Measurements from ENCODE around the gene XK. TPM values are rescaled to one million over a fixed set of nuclear protein-coding genes. Genes with fewer than 3 reads are reported as not detected.

Gene XK
- total RNA-seq, 6 donors from 2014 or later, result under 0.01 to 5.7 (median 1.8) TPM

- WGBS, 2 donors, result 66 to 88% methylated on average over 4 of the region's 4 CpGs
- no peaks in the 10 kb centered on the region for H3K36me3 ChIP-seq
- H3K27me3 ChIP-seq, result no peaks in the 10 kb centered on the region
- no peak overlapping the region for H3K4me3 ChIP-seq
- H3K9me3 ChIP-seq, result no peaks in the 10 kb centered on the region
- H3K27ac ChIP-seq, result no peak overlapping the region
- no peak for TF ChIP-seq CTCF (IDR thresholded peaks at IDR 0.05)
- TF ChIP-seq EP300 (IDR thresholded peaks at IDR 0.05), result no peak
- TF ChIP-seq POLR2AphosphoS5 (IDR thresholded peaks at IDR 0.05), result no peak
- TF ChIP-seq POLR2A (IDR thresholded peaks at IDR 0.05), result no peak
- H3K4me1 ChIP-seq, result no peaks in the 10 kb centered on the region
- DNase-seq, result no peak
- ATAC-seq (ENCODE audit: low FRiP score in 2 of 2), result no peak
Observed at GRCh38 chrX:37658343-37659030, 27.1 kb upstream of the XK start.

DNA sequence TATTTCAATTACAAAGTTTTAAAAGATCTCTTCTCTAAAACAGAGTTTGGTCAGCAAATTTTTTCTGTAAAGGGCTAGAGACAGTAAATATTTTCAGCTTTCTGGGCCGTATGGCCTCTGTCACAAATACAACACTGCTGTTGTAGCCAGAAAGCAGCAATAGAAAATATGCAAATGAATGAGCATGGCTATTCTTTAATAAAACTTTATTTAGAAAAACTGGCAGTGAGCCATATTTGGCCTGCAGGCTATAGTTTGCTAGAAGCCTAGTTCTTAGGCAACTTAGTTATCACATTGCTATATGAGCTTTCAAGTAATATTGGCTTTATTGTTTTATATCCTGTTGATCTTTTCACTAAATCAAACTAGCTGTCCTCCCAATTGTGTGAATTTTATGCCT is 26.5 kb upstream of the XK start:
- DNase-seq, result no peak
- H3K27ac ChIP-seq, result no peak overlapping the region
- no peaks in the 10 kb centered on the region for H3K27me3 ChIP-seq
- TF ChIP-seq POLR2A (IDR thresholded peaks at IDR 0.05) (no peak), POLR2AphosphoS5 (IDR thresholded peaks at IDR 0.05) (no peak), CTCF (IDR thresholded peaks at IDR 0.05) (no peak), EP300 (IDR thresholded peaks at IDR 0.05) (no peak)
- no peaks in the 10 kb centered on the region for H3K36me3 ChIP-seq
- WGBS, 2 donors, result 70 to 83% methylated on average over 1 of the region's 1 CpG
- no peaks in the 10 kb centered on the region for H3K4me1 ChIP-seq
- H3K4me3 ChIP-seq, result no peak overlapping the region
- no peaks in the 10 kb centered on the region for H3K9me3 ChIP-seq
- no peak for ATAC-seq (ENCODE audit: low FRiP score in 2 of 2)

GRCh38 chrX:37662181-37662580 is 23.4 kb upstream of the XK start:
- 80 to 83% methylated on average over 4 of the region's 4 CpGs for WGBS, 2 donors
- no peak overlapping the region for H3K4me3 ChIP-seq

DNA sequence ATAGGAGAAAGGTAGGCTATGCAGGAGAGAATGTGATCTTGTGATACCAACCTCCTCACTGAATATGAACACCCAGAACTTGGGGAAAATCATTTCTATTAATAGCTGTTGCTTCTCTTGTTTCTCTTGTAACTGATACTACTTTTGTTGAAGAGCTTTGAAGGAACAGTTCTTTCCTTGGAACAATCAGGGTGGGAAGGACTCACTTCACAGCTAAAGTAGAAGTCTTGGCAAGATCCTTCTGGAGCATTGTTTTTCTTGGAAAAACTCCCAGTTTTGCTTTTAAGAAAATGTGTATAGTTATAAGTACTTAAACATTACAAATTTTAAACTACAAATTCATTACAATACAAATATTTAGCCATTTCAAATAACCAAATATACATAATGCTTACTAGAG is 19.1 kb upstream of the XK start:
- H3K4me1 ChIP-seq, result no peaks in the 10 kb centered on the region
- H3K27me3 ChIP-seq, result no peaks in the 10 kb centered on the region
- DNase-seq (no peak), ATAC-seq (ENCODE audit: low FRiP score in 2 of 2) (no peak)
- H3K27ac ChIP-seq, result no peak overlapping the region
- no peak overlapping the region for H3K4me3 ChIP-seq
- TF ChIP-seq POLR2AphosphoS5 (IDR thresholded peaks at IDR 0.05) (no peak), POLR2A (IDR thresholded peaks at IDR 0.05) (no peak), EP300 (IDR thresholded peaks at IDR 0.05) (no peak), CTCF (IDR thresholded peaks at IDR 0.05) (no peak)
- no peaks in the 10 kb centered on the region for H3K9me3 ChIP-seq
- H3K36me3 ChIP-seq, result no peaks in the 10 kb centered on the region

More at GRCh38 chrX:37662181-37662580, 23.4 kb upstream of the XK start:
- no peaks in the 10 kb centered on the region for H3K36me3 ChIP-seq
- H3K27me3 ChIP-seq, result no peaks in the 10 kb centered on the region
- H3K4me1 ChIP-seq, result no peaks in the 10 kb centered on the region
- DNase-seq, result no peak
- no peak for TF ChIP-seq POLR2A (IDR thresholded peaks at IDR 0.05)
- TF ChIP-seq CTCF (IDR thresholded peaks at IDR 0.05), result no peak
- no peak for TF ChIP-seq EP300 (IDR thresholded peaks at IDR 0.05)
- TF ChIP-seq POLR2AphosphoS5 (IDR thresholded peaks at IDR 0.05), result no peak
- no peak overlapping the region for H3K27ac ChIP-seq
- H3K9me3 ChIP-seq, result no peaks in the 10 kb centered on the region
- ATAC-seq (ENCODE audit: low FRiP score in 2 of 2), result no peak

- no peak for ATAC-seq (ENCODE audit: low FRiP score in 2 of 2)
Observed at GRCh38 chrX:37667141-37667540, 18.4 kb upstream of the XK start.

More at GRCh38 chrX:37667141-37667540, 18.4 kb upstream of the XK start:
- DNase-seq, result no peak
- Histone ChIP-seq H3K4me1 (no peaks in the 10 kb centered on the region), H3K9me3 (no peaks in the 10 kb centered on the region), H3K27ac (no peak overlapping the region), H3K36me3 (no peaks in the 10 kb centered on the region), H3K4me3 (no peak overlapping the region), H3K27me3 (no peaks in the 10 kb centered on the region)
- WGBS, 2 donors, result 89% methylated on average over 6 of the region's 6 CpGs
- TF ChIP-seq CTCF (IDR thresholded peaks at IDR 0.05) (no peak), POLR2A (IDR thresholded peaks at IDR 0.05) (no peak), EP300 (IDR thresholded peaks at IDR 0.05) (no peak), POLR2AphosphoS5 (IDR thresholded peaks at IDR 0.05) (no peak)
